ENCODE measurements around the gene P2RX4. TPM values are rescaled to one million over a fixed set of nuclear protein-coding genes. Genes with fewer than 3 reads are reported as not detected.

The P2RX4 gene
- total and polyA plus RNA-seq, 2 donors (not counting 1 experiment from before 2014, with no cell fraction given), result 30.4 to 31.9 TPM

DNA sequence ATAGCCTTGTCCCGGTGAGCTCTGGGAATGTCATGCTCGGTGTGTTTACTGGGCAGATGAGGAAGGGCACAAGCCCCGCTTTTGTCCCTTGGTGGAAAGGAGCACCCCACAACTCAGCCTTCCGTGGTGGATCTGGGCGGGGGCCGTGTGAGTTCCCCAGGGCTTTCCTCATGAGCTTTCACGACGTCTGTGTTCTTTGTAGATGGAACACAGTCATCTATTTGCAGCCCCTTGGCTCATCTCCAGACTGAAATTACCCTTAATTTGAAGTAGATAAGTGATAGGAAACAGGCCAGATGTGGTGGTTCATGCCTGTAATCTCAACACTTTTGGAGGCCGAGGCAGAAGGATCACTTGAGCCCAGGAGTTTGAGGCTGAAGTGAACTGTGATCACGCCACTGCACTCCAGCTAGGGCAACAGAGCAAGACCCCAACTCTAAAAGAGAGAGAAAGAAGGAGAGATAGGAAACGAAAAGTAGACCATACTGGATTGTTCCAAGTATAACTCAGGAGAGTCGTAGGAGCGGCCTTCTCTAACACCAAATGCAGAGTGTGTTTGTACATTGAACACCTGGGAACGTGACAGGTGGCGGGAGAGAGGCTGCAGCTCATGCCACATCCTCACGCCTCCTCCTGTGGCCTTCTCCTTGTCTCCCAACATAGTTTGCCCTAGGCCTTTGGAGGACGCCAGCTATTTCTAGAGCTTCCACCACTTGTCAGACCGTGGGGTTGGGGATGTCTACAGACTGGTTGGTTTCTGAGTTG lies 8.8 kb downstream of the P2RX4 start:
- Histone ChIP-seq H2AFZ (ENCODE audit: insufficient read depth, low read depth, low read length, poor library complexity, severe bottlenecking) (no peak overlapping the region), H3K4me3 (ENCODE audit: control extremely low read depth in 1 of 5, extremely low read depth in 1 of 5, insufficient read depth in 1 of 5, low read depth in 2 of 5, low read length in 4 of 5) (no peak overlapping the region), H3K79me2 (ENCODE audit: control insufficient read depth, insufficient read depth, low read length) (no peaks in the 10 kb centered on the region), H3K9me3 (ENCODE audit: control extremely low read depth in 1 of 3, control insufficient read depth in 2 of 3, insufficient read depth in 1 of 3, low read length in 2 of 3) (no peaks in the 10 kb centered on the region), H4K20me1 (ENCODE audit: control insufficient read depth, insufficient read depth, low read length, poor library complexity, severe bottlenecking) (no peaks in the 10 kb centered on the region), H3K4me2 (replicated peaks; ENCODE audit: low read depth, low read length, poor library complexity, severe bottlenecking) (no peak overlapping the region), H3K36me3 (replicated peaks in 1 of 2; ENCODE audit: control extremely low read depth in 1 of 2, control insufficient read depth in 1 of 2, extremely low read depth in 1 of 2, insufficient read depth in 2 of 2, low read length in 1 of 2) (peaks cover 2 to 8% of the 10 kb centered on the region in 2 experiments), H3K4me1 (ENCODE audit: control insufficient read depth in 2 of 2, insufficient read depth in 2 of 2, low read length in 2 of 2) (peaks cover 13 to 14% of the 10 kb centered on the region in 2 donors), H3K9ac (ENCODE audit: low read length) (no peak overlapping the region), H3K27ac (ENCODE audit: low read length in 2 of 2) (no peak overlapping the region), H3K27me3 (replicated peaks in 1 of 4; ENCODE audit: control extremely low read depth in 1 of 4, control insufficient read depth in 3 of 4, insufficient read depth in 4 of 4, low read length in 3 of 4) (no peaks in the 10 kb centered on the region)
- ATAC-seq (ENCODE audit: low read depth), result no peak
- Mint-ChIP-seq H3K27ac (no peak overlapping the region), H3K4me1 (peaks cover 19% of the 10 kb centered on the region), H3K9me3 (ENCODE audit: insufficient read depth) (no peaks in the 10 kb centered on the region), H3K27me3 (no peaks in the 10 kb centered on the region), H3K4me3 (no peak overlapping the region)
- POLR2A ChIA-PET, result no interaction called here
- CTCF ChIA-PET, result interaction anchor here (0.5 to 1.6 kb wide), 2 partner anchors 20 to 517 kb away, joined by 4 to 5 read pairs; no protein-coding TSS in a partner anchor
- no peak for DNase-seq
- intact Hi-C loops (cut with micrococcal nuclease), result no loop called here
- 98% methylated on average over 13 of the region's 18 CpGs for WGBS (ENCODE audit: insufficient coverage)
- TF ChIP-seq EZH2 (IDR thresholded peaks at IDR 0.05; ENCODE audit: borderline replicate concordance, insufficient read depth, low read depth, low read length, poor library complexity, severe bottlenecking), result no peak
- no peak for TF ChIP-seq CTCF (IDR thresholded peaks at IDR 0.05)

DNA sequence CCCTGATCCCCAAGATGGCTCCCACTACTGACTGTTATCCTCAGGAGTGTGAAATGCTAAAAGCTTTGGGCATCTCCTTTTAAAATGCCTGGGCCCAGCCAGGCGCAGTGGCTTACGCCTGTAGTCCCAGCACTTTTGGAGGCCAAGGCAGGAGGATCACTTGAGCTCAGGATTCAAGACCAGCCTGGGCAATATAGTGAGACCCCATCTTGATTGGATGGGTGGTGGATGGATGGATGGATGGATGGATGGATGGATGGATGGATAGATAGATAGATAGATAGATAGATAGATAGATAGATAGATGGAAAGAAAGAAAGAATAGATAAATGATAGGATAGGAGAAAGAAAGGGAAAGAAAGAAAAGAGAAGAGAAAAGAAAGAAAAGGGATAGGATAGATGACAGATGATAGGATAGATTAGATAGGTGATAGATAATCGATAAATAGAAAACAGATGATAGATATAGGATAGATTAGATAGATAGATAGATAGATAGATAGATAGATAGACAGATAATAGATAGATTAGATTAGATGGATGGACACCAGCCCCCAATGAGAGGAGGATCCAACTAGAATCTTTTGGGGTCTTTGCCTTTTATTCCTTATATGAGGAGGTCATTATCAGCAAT lies 9.5 kb downstream of the P2RX4 start:
- WGBS (ENCODE audit: insufficient coverage), result 100% methylated on average over 2 of the region's 3 CpGs
- no peaks in the 10 kb centered on the region for H4K20me1 ChIP-seq (ENCODE audit: control insufficient read depth, insufficient read depth, low read length, poor library complexity, severe bottlenecking)
- intact Hi-C loops (cut with micrococcal nuclease), result no loop called here
- no peaks in the 10 kb centered on the region for H3K27me3 ChIP-seq (replicated peaks in 1 of 4; ENCODE audit: control extremely low read depth in 1 of 4, control insufficient read depth in 3 of 4, insufficient read depth in 4 of 4, low read length in 3 of 4)
- Mint-ChIP-seq H3K9me3 (ENCODE audit: insufficient read depth) (no peaks in the 10 kb centered on the region), H3K27me3 (no peaks in the 10 kb centered on the region), H3K4me1 (peaks cover 19% of the 10 kb centered on the region), H3K27ac (no peak overlapping the region), H3K4me3 (no peak overlapping the region)
- H3K27ac ChIP-seq (ENCODE audit: low read length in 2 of 2), result no peak overlapping the region
- H3K79me2 ChIP-seq (ENCODE audit: control insufficient read depth, insufficient read depth, low read length), result no peaks in the 10 kb centered on the region
- H2AFZ ChIP-seq (ENCODE audit: insufficient read depth, low read depth, low read length, poor library complexity, severe bottlenecking), result no peak overlapping the region
- H3K4me3 ChIP-seq (ENCODE audit: control extremely low read depth in 1 of 5, extremely low read depth in 1 of 5, insufficient read depth in 1 of 5, low read depth in 2 of 5, low read length in 4 of 5), result no peak overlapping the region
- peaks cover 17 to 18% of the 10 kb centered on the region in 2 donors for H3K4me1 ChIP-seq (ENCODE audit: control insufficient read depth in 2 of 2, insufficient read depth in 2 of 2, low read length in 2 of 2)
- POLR2A ChIA-PET, result no interaction called here
- ATAC-seq (ENCODE audit: low read depth), result no peak
- no peak overlapping the region for H3K9ac ChIP-seq (ENCODE audit: low read length)
- H3K4me2 ChIP-seq (replicated peaks; ENCODE audit: low read depth, low read length, poor library complexity, severe bottlenecking), result no peak overlapping the region
- no peak for DNase-seq
- CTCF ChIA-PET, result interaction anchor here (0.5 to 1.6 kb wide), 2 partner anchors 20 to 516 kb away, joined by 4 to 5 read pairs; no protein-coding TSS in a partner anchor
- TF ChIP-seq EZH2 (IDR thresholded peaks at IDR 0.05; ENCODE audit: borderline replicate concordance, insufficient read depth, low read depth, low read length, poor library complexity, severe bottlenecking) (no peak), CTCF (IDR thresholded peaks at IDR 0.05) (peak; percentile 20)
- no peaks in the 10 kb centered on the region for H3K9me3 ChIP-seq (ENCODE audit: control extremely low read depth in 1 of 3, control insufficient read depth in 2 of 3, insufficient read depth in 1 of 3, low read length in 2 of 3)
- peaks cover 2 to 8% of the 10 kb centered on the region in 2 experiments for H3K36me3 ChIP-seq (replicated peaks in 1 of 2; ENCODE audit: control extremely low read depth in 1 of 2, control insufficient read depth in 1 of 2, extremely low read depth in 1 of 2, insufficient read depth in 2 of 2, low read length in 1 of 2)

All from B cell (primary cell).